HepG2 (cell line): Measurements from ENCODE around the gene CCDC157. TPM values are rescaled to one million over a fixed set of nuclear protein-coding genes. Genes with fewer than 3 reads are reported as not detected.

Source experiments
- BCL6 ChIP-seq: IDR thresholded peaks from 2 replicates; pipeline ENCODE4 v1.6.1; 2016; ENCODE audit warnings: missing genetic modification reagents, missing compliant biosample characterization
- FOSL1 ChIP-seq: sonication (generic); formaldehyde crosslinking; IDR thresholded peaks from 2 replicates; pipeline ENCODE4 v1.9.0; 2021; ENCODE audit warnings: missing genetic modification reagents, borderline replicate concordance
- RFX3 ChIP-seq: IDR thresholded peaks from 2 replicates; pipeline ENCODE4 v1.6.1; 2016; ENCODE audit warnings: missing biosample characterization, missing genetic modification reagents
- SCMH1 ChIP-seq: sonication (generic); formaldehyde crosslinking; IDR thresholded peaks from 2 replicates; pipeline ENCODE4 v1.9.0; 2021; ENCODE audit warnings: missing genetic modification reagents, mild to moderate bottlenecking, borderline replicate concordance
- ZNF160 ChIP-seq: sonication (generic); formaldehyde crosslinking; IDR thresholded peaks from 2 replicates; pipeline ENCODE4 v1.8.0; 2022; ENCODE audit warnings: mild to moderate bottlenecking, inconsistent platforms, missing genetic modification reagents
- ZNF337 ChIP-seq: sonication (generic); formaldehyde crosslinking; IDR thresholded peaks from 2 replicates; pipeline ENCODE4 v1.5.1; 2020; ENCODE audit warnings: missing genetic modification reagents, low read depth, mild to moderate bottlenecking, borderline replicate concordance
- ZNF766 ChIP-seq: sonication (generic); formaldehyde crosslinking; IDR thresholded peaks from 2 replicates; pipeline ENCODE4 v1.5.0; 2020; ENCODE audit warnings: missing genetic modification reagents, borderline replicate concordance
- polyA plus RNA-seq, 8 experiments: library from polyadenylated mRNA; depleted of rRNA in 3 of 8; stranded (reverse) in 7 of 8; unstranded in 1 of 8; fragments of >200 nt; fragmentation: Illumina TruSeq in 4 of 8; extraction: Trizol in 4 of 8; gene quantifications; 2 replicates each; pipeline versions ENCODE4 v1.2.1 to v1.2.3, GENCODE V29; 2011 to 2016; ENCODE audit warnings: low read depth in 4 of 8, missing spikeins in 1 of 8, mixed read lengths in 1 of 8; ENCODE audit not compliant: insufficient read depth in 1 of 8
- total RNA-seq, 5 experiments: library from RNA; depleted of rRNA; stranded (reverse); fragments of >200 nt; fragmentation: Illumina TruSeq; extraction: Trizol; gene quantifications; 2 replicates each; pipeline ENCODE4 v1.2.3, GENCODE V29; 2016; ENCODE audit warnings: low read depth in 1 of 5
- TF ChIP-seq, protein P1 (sequence below): sonication (generic); formaldehyde crosslinking; IDR thresholded peaks from 2 replicates; pipeline ENCODE4 v1.5.1; 2020; ENCODE audit warnings: mild to moderate bottlenecking, missing genetic modification reagents, borderline replicate concordance
- TF ChIP-seq, protein P2 (sequence below): sonication (generic); formaldehyde crosslinking; IDR thresholded peaks from 2 replicates; pipeline ENCODE4 v1.8.0; 2022; ENCODE audit warnings: mild to moderate bottlenecking, missing genetic modification reagents, borderline replicate concordance
- TF ChIP-seq, protein P3 (sequence below): sonication (generic); formaldehyde crosslinking; IDR thresholded peaks from 2 replicates; pipeline ENCODE4 v1.5.0; 2020; ENCODE audit warnings: missing genetic modification reagents
- TF ChIP-seq, protein P4 (sequence below): sonication (generic); formaldehyde crosslinking; IDR thresholded peaks from 2 replicates; pipeline ENCODE4 v1.5.0; 2020; ENCODE audit warnings: missing genetic modification reagents
- TF ChIP-seq, protein P5 (sequence below), 2 experiments: sonication (generic) in 1 of 2; formaldehyde crosslinking in 1 of 2; IDR thresholded peaks; 2 replicates each; pipeline versions ENCODE4 v1.6.1 to v1.9.0; 2014 to 2022; ENCODE audit warnings: antibody characterized with exemption in 1 of 2, borderline replicate concordance in 1 of 2, inconsistent platforms in 1 of 2, low read depth in 1 of 2, missing genetic modification reagents in 1 of 2

The CCDC157 gene
- total and polyA plus RNA-seq, 2 of the 13 experiments (the other 11 are each of a cell fraction or from before 2014, with no cell fraction given) = 1.4 to 1.6 TPM

DNA sequence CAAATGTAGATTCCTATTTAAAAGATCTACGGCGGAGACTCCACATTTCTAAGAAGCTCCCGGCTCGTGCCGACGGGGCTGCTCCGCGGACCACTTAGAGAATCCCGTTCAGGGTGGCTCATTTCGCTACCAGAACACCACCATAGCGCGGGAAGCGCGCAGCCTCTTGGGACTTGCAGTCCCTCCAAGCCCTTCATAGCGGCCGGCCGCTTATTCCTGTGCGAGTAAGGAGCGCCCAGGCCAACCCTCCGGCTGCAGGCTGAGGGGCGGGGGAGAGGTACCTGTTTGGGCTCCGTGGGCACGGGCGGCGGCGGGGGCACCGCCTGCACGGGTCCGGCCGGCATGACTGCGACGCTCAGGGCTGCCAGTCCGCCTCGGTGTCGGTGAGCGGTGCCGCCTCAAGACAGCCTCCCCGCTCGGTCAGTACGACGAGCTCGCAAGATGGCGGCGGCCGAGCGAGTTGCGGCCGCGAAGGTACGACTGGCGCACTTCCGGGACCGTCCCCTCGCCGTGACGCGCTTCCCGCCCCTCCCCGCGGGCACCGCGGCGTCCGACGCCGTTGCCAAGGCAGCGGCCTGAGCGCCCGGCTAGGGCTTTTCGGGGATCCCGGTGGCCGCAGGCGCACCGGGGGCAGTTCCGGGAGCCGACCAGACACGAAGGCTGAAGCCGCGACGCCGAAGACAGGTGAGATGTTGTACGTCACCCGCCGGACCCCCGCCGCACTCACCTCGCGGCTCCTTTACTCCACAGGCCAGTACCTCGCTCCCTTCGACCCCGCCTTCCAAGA is at the start of gene CCDC157, which contains the start of gene SF3A1 (continued):
- TF ChIP-seq, protein P1, sequence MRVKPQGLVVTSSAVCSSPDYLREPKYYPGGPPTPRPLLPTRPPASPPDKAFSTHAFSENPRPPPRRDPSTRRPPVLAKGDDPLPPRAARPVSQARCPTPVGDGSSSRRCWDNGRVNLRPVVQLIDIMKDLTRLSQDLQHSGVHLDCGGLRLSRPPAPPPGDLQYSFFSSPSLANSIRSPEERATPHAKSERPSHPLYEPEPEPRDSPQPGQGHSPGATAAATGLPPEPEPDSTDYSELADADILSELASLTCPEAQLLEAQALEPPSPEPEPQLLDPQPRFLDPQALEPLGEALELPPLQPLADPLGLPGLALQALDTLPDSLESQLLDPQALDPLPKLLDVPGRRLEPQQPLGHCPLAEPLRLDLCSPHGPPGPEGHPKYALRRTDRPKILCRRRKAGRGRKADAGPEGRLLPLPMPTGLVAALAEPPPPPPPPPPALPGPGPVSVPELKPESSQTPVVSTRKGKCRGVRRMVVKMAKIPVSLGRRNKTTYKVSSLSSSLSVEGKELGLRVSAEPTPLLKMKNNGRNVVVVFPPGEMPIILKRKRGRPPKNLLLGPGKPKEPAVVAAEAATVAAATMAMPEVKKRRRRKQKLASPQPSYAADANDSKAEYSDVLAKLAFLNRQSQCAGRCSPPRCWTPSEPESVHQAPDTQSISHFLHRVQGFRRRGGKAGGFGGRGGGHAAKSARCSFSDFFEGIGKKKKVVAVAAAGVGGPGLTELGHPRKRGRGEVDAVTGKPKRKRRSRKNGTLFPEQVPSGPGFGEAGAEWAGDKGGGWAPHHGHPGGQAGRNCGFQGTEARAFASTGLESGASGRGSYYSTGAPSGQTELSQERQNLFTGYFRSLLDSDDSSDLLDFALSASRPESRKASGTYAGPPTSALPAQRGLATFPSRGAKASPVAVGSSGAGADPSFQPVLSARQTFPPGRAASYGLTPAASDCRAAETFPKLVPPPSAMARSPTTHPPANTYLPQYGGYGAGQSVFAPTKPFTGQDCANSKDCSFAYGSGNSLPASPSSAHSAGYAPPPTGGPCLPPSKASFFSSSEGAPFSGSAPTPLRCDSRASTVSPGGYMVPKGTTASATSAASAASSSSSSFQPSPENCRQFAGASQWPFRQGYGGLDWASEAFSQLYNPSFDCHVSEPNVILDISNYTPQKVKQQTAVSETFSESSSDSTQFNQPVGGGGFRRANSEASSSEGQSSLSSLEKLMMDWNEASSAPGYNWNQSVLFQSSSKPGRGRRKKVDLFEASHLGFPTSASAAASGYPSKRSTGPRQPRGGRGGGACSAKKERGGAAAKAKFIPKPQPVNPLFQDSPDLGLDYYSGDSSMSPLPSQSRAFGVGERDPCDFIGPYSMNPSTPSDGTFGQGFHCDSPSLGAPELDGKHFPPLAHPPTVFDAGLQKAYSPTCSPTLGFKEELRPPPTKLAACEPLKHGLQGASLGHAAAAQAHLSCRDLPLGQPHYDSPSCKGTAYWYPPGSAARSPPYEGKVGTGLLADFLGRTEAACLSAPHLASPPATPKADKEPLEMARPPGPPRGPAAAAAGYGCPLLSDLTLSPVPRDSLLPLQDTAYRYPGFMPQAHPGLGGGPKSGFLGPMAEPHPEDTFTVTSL (CRISPR knock-in tag) = no peak
- no peak for TF ChIP-seq SCMH1
- TF ChIP-seq, protein P2, sequence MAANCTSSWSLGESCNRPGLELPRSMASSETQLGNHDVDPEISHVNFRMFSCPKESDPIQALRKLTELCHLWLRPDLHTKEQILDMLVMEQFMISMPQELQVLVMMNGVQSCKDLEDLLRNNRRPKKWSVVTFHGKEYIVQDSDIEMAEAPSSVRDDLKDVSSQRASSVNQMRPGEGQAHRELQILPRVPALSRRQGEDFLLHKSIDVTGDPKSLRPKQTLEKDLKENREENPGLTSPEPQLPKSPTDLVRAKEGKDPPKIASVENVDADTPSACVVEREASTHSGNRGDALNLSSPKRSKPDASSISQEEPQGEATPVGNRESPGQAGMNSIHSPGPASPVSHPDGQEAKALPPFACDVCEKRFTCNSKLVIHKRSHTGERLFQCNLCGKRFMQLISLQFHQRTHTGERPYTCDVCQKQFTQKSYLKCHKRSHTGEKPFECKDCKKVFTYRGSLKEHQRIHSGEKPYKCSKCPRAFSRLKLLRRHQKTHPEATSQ (CRISPR knock-in tag) = no peak
- TF ChIP-seq RFX3 (CRISPR knock-in tag) = peak; percentile 95
- TF ChIP-seq, protein P3, sequence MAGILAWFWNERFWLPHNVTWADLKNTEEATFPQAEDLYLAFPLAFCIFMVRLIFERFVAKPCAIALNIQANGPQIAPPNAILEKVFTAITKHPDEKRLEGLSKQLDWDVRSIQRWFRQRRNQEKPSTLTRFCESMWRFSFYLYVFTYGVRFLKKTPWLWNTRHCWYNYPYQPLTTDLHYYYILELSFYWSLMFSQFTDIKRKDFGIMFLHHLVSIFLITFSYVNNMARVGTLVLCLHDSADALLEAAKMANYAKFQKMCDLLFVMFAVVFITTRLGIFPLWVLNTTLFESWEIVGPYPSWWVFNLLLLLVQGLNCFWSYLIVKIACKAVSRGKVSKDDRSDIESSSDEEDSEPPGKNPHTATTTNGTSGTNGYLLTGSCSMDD (CRISPR knock-in tag) = no peak
- peak; percentile 9; the same call in 1 of the 2 replicates for TF ChIP-seq FOSL1 (CRISPR knock-in tag)
- peak; percentile 19; the same call in 1 of the 2 replicates for TF ChIP-seq BCL6 (CRISPR knock-in tag)
- TF ChIP-seq, protein P4, sequence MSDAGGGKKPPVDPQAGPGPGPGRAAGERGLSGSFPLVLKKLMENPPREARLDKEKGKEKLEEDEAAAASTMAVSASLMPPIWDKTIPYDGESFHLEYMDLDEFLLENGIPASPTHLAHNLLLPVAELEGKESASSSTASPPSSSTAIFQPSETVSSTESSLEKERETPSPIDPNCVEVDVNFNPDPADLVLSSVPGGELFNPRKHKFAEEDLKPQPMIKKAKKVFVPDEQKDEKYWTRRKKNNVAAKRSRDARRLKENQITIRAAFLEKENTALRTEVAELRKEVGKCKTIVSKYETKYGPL (CRISPR knock-in tag) = peak; percentile 70; the same call in 1 of the 2 replicates
- TF ChIP-seq ZNF160 (CRISPR knock-in tag) = peak; percentile 92; the same call in 1 of the 2 replicates
- TF ChIP-seq ZNF766 = 0 out of 2 replicates have a peak, but pooled peaks have one; percentile 56
- no peak for TF ChIP-seq ZNF337
- TF ChIP-seq, protein P5, sequence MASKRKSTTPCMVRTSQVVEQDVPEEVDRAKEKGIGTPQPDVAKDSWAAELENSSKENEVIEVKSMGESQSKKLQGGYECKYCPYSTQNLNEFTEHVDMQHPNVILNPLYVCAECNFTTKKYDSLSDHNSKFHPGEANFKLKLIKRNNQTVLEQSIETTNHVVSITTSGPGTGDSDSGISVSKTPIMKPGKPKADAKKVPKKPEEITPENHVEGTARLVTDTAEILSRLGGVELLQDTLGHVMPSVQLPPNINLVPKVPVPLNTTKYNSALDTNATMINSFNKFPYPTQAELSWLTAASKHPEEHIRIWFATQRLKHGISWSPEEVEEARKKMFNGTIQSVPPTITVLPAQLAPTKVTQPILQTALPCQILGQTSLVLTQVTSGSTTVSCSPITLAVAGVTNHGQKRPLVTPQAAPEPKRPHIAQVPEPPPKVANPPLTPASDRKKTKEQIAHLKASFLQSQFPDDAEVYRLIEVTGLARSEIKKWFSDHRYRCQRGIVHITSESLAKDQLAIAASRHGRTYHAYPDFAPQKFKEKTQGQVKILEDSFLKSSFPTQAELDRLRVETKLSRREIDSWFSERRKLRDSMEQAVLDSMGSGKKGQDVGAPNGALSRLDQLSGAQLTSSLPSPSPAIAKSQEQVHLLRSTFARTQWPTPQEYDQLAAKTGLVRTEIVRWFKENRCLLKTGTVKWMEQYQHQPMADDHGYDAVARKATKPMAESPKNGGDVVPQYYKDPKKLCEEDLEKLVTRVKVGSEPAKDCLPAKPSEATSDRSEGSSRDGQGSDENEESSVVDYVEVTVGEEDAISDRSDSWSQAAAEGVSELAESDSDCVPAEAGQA (IDR thresholded peaks at IDR 0.05; ENCODE audit: low read depth) = peak; percentile 98
- TF ChIP-seq, protein P5 (CRISPR knock-in tag; IDR thresholded peaks at IDR 0.05; ENCODE audit: borderline replicate concordance) = peak; percentile 64; the same call in 1 of the 2 replicates
